HEK293 (cell line): Measurements from ENCODE around the gene SHROOM3.

ENCODE experiments used
- CTCF ChIA-PET: fragments of 350-600 bp; formaldehyde crosslinking; extraction: SDS; loops from one replicate; lab custom pipeline; 2021; ENCODE audit warnings: antibody characterized with exemption; lab: Yijun Ruan, JAX
- POLR2A ChIA-PET: fragments of 300-600 bp; formaldehyde crosslinking; extraction: SDS; loops from one replicate; lab custom pipeline; 2020; ENCODE audit warnings: antibody characterized with exemption, inconsistent platforms; lab: Yijun Ruan, JAX
- H3K27ac ChIP-seq: fragments of 200-500 bp; sonication (Bioruptor generic); 2 replicates; pipeline ENCODE4 v1.5.1; 2014; ENCODE audit warnings: low read depth, low read length, control low read depth, inconsistent platforms; ENCODE audit errors: extremely low read depth
- H3K36me3 ChIP-seq, 2 experiments: fragments of 200-500 bp in 1 of 2; sonication (Bioruptor generic) in 1 of 2; 1 replicate in 1 of 2; 2 replicates in 1 of 2; pipeline ENCODE4 v1.5.1; 2014 to 2017; ENCODE audit warnings: inconsistent platforms in 2 of 2, low read length in 2 of 2; ENCODE audit not compliant: control insufficient read depth in 2 of 2, insufficient read depth in 1 of 2
- H3K4me1 ChIP-seq: fragments of 200-500 bp; sonication (Bioruptor generic); 2 replicates; pipeline ENCODE4 v1.5.1; 2014; ENCODE audit warnings: mild to moderate bottlenecking, low read length, inconsistent platforms; ENCODE audit not compliant: control insufficient read depth, insufficient read depth
- H3K4me3 ChIP-seq: 2 replicates; pipeline ENCODE4 v1.5.1; 2011; ENCODE audit warnings: low read depth, mild to moderate bottlenecking, control low read depth, low read length, moderate library complexity
- H3K9me3 ChIP-seq: fragments of 200-500 bp; sonication (Bioruptor generic); 2 replicates; pipeline ENCODE4 v1.5.1; 2014; ENCODE audit warnings: low read depth, low read length, inconsistent platforms; ENCODE audit not compliant: control insufficient read depth, insufficient read depth
- KLF17 ChIP-seq: fragments of 450-650 bp; formaldehyde crosslinking; IDR thresholded peaks from 2 replicates; pipeline ENCODE4 v1.5.1; 2016; ENCODE audit warnings: missing biosample characterization, missing genetic modification characterization
- KLF9 ChIP-seq: fragments of 450-650 bp; formaldehyde crosslinking; IDR thresholded peaks from 2 replicates; pipeline ENCODE4 v1.5.1; 2016; ENCODE audit warnings: missing biosample characterization, missing genetic modification characterization, low read depth
- OSR2 ChIP-seq: fragments of 450-650 bp; formaldehyde crosslinking; IDR thresholded peaks from 2 replicates; pipeline ENCODE4 v1.5.1; 2016; ENCODE audit warnings: missing biosample characterization, missing genetic modification characterization
- PRDM1 ChIP-seq: fragments of 450-650 bp; formaldehyde crosslinking; IDR thresholded peaks from 2 replicates; pipeline ENCODE4; 2016; ENCODE audit warnings: missing biosample characterization, missing genetic modification characterization
- PRDM4 ChIP-seq: fragments of 450-650 bp; formaldehyde crosslinking; IDR thresholded peaks from 2 replicates; pipeline ENCODE4 v1.5.1; 2017; ENCODE audit warnings: missing biosample characterization, missing genetic modification characterization
- PRDM6 ChIP-seq: fragments of 450-650 bp; formaldehyde crosslinking; IDR thresholded peaks from 2 replicates; pipeline ENCODE4 v1.5.1; 2017; ENCODE audit warnings: missing biosample characterization, missing genetic modification characterization
- SCRT2 ChIP-seq: fragments of 450-650 bp; formaldehyde crosslinking; IDR thresholded peaks from 2 replicates; pipeline ENCODE4 v1.5.1; 2016; ENCODE audit warnings: missing biosample characterization, missing genetic modification characterization
- TCF7L2 ChIP-seq: IDR thresholded peaks from 2 replicates; pipeline ENCODE4 v1.6.1; 2011; ENCODE audit warnings: low read depth, mild to moderate bottlenecking, inconsistent platforms, low read length, moderate library complexity, borderline replicate concordance
- ZBTB20 ChIP-seq: fragments of 450-650 bp; formaldehyde crosslinking; IDR thresholded peaks from 2 replicates; pipeline ENCODE4 v1.5.1; 2016; ENCODE audit warnings: missing biosample characterization, missing genetic modification characterization
- ZBTB26 ChIP-seq: fragments of 450-650 bp; formaldehyde crosslinking; optimal IDR thresholded peaks from 2 replicates; pipeline ENCODE3; 2016; ENCODE audit warnings: missing biosample characterization, mild to moderate bottlenecking, missing genetic modification characterization
- ZNF335 ChIP-seq: fragments of 450-650 bp; formaldehyde crosslinking; conservative IDR thresholded peaks from 2 replicates; pipeline ENCODE4 v1.5.1; 2016; ENCODE audit warnings: missing biosample characterization, missing genetic modification characterization
- ZNF366 ChIP-seq: fragments of 450-650 bp; formaldehyde crosslinking; conservative IDR thresholded peaks from 2 replicates; pipeline ENCODE4 v1.5.1; 2016; ENCODE audit warnings: missing biosample characterization, missing genetic modification characterization
- ZNF521 ChIP-seq: fragments of 450-650 bp; formaldehyde crosslinking; IDR thresholded peaks from 2 replicates; pipeline ENCODE4 v1.5.1; 2017; ENCODE audit warnings: missing biosample characterization, mild to moderate bottlenecking, missing genetic modification characterization
- ZNF571 ChIP-seq: fragments of 450-650 bp; formaldehyde crosslinking; IDR thresholded peaks from 2 replicates; pipeline ENCODE4 v1.5.0; 2017; ENCODE audit warnings: missing biosample characterization, missing genetic modification characterization
- ZNF658 ChIP-seq: fragments of 450-650 bp; formaldehyde crosslinking; IDR thresholded peaks from 2 replicates; pipeline ENCODE4; 2016; ENCODE audit warnings: missing biosample characterization, missing genetic modification characterization
- ZNF664 ChIP-seq: fragments of 450-650 bp; formaldehyde crosslinking; IDR thresholded peaks from 2 replicates; pipeline ENCODE4 v1.5.1; 2016; ENCODE audit warnings: missing biosample characterization, missing genetic modification characterization
- ZNF768 ChIP-seq: fragments of 450-650 bp; formaldehyde crosslinking; IDR thresholded peaks from 2 replicates; pipeline ENCODE4 v1.5.1; 2018; ENCODE audit warnings: missing biosample characterization, mild to moderate bottlenecking, missing genetic modification characterization
- ZXDB ChIP-seq: fragments of 450-650 bp; formaldehyde crosslinking; IDR thresholded peaks from 2 replicates; pipeline ENCODE4 v1.5.1; 2016; ENCODE audit warnings: missing biosample characterization, missing genetic modification characterization

SHROOM3 gene

GRCh38 chr4:76689145-76689817 lies 254.3 kb downstream of the SHROOM3 start (continued):
- TF ChIP-seq ZBTB26 (tag by site-specific recombination) (peak; percentile 61), ZNF658 (no peak), ZNF335 (tag by site-specific recombination) (0 out of 2 replicates have a peak, but pooled peaks have one; percentile 1), ZNF768 (tag by site-specific recombination) (no peak)

GRCh38 chr4:76690011-76690905 lies 255.2 kb downstream of the SHROOM3 start:
- ChIA-PET POLR2A (no interaction called here), CTCF (interaction anchor here (0.6 to 0.7 kb wide), 3 partner anchors 293 to 607 kb away, joined by 3 to 4 read pairs (median 4); no protein-coding TSS in a partner anchor)
- peak overlapping the region; percentile 66 for H3K4me3 ChIP-seq
- H3K9me3 ChIP-seq = no peaks in the 10 kb centered on the region
- peak; percentile 56 for TF ChIP-seq PRDM1 (tag by site-specific recombination)
- peak; percentile 7; the same call in 1 of the 2 replicates for TF ChIP-seq PRDM6 (tag by site-specific recombination)
- TF ChIP-seq ZNF571 (tag by site-specific recombination) = no peak
- 0 out of 2 replicates have a peak, but pooled peaks have one; percentile 24 for TF ChIP-seq KLF9 (tag by site-specific recombination)
- TF ChIP-seq ZNF521 (tag by site-specific recombination) = no peak
- 0 out of 2 replicates have a peak, but pooled peaks have one; percentile 21 for TF ChIP-seq PRDM4 (tag by site-specific recombination)
- TF ChIP-seq ZNF366 (tag by site-specific recombination) = 0 out of 2 replicates have a peak, but pooled peaks have one; percentile 30
- no peak; the same call in 1 of the 2 replicates for TF ChIP-seq ZNF335 (tag by site-specific recombination)
- peak; percentile 35; the same call in 1 of the 2 replicates for TF ChIP-seq SCRT2
- 0 out of 2 replicates have a peak, but pooled peaks have one; percentile 13 for TF ChIP-seq TCF7L2
- 0 out of 2 replicates have a peak, but pooled peaks have one; percentile 27 for TF ChIP-seq ZXDB (tag by site-specific recombination)
- TF ChIP-seq ZNF664 = no peak
- 0 out of 2 replicates have a peak, but pooled peaks have one; percentile 14 for TF ChIP-seq ZBTB20 (tag by site-specific recombination)
- no peak for TF ChIP-seq KLF17
- 0 out of 2 replicates have a peak, but pooled peaks have one; percentile 21 for TF ChIP-seq OSR2
- TF ChIP-seq, all 188 proteins: peak for 10
- peak overlapping the region; percentile 96; the same call in 1 of the 2 replicates for H3K27ac ChIP-seq
- H3K4me1 ChIP-seq = peaks cover 2% of the 10 kb centered on the region; the same call in 1 of the 2 replicates
- no peaks in the 10 kb centered on the region for H3K36me3 ChIP-seq
